HG03354 (cell line): ENCODE results near the gene DGCR2.

Experiments used
- ATAC-seq: cut with Tn5 transposase; IDR thresholded peaks from one replicate; pipeline ENCODE4 v1.9.1; 2021; ENCODE audit warnings: mild to moderate bottlenecking; ENCODE audit not compliant: unreplicated experiment, poor library complexity, severe bottlenecking

Gene DGCR2

DNA sequence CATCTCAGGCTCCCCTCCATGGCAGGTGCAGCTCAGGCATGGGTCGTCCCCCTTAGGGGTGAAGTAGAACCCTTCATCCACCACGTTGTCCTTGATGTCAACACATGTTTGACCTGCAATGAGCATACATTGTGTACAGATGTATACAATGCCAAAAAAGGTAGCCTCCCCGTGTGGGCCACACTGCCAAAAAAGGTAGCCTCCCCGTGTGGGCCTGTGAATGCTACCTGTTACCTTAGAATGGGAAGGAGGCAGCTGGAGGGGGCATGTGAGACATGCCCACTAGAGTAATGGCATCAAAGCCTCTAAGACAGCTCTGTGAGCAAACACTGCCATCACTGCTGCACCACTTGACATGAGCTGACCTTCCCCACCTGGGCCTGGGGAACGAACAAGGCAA, 73.7 kb downstream of the DGCR2 start:
- ATAC-seq = no peak

DNA sequence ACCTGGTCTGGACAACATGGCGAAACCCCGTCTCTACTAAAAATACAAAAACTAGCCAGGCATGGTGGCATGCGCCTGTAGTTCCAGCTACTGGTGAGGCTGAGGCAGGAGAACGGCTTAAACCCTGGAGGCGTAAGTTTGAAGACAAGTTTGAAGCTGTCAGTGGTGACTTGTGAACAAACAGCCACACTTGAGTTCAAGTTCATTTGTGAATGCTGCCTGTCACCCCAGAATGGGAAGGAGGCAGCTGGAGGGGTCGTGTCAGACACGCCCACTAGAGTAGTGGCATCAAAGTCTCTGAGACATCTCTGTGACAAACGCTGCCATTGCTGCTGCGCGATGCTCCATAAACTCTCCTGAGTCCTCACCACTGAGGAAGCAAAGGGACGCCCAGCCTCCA, 74.2 kb downstream of the DGCR2 start:
- ATAC-seq = no peak

DNA sequence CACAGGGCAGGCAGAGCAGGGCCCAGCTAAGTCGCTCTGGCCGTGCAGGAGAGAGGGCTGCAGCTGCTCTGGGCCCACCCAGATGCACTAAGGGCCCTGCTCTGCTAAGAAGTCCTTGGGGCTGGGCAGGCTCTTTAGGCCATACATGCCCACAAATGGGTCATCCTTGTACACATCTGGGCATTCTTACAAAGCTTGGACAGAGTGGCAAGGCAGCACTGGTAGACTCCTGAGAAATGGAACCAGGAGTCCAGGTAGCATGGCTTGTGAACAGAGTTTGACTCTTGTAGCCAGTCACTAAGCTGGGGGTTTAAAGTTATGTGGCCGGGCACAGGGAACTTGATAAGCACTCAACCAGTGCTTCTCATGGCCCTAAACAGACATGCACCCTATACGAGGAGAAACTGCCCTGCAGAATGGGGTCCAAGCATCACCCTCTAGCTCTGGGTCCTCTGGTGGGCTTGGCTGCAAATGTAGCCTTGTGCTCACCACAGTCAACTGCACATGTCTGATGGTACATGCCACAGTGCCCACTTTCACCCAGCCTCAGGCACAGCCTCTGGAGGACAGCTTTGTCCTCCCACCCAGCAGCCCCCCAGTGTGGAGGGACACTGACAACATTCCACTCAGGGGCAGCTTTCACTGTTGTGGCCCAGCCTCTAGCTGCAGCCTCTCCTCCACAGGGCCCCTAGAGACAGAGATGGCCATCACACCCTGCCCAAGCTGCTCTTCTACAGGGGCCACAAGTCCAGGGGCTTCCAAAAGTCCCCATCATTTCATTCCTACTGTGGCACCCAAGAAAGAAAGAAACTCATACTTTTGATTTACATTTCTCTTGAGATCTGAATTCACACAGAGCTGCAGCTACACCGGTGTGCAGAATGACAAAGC, 75.2 kb downstream of the DGCR2 start:
- no peak for ATAC-seq

DNA sequence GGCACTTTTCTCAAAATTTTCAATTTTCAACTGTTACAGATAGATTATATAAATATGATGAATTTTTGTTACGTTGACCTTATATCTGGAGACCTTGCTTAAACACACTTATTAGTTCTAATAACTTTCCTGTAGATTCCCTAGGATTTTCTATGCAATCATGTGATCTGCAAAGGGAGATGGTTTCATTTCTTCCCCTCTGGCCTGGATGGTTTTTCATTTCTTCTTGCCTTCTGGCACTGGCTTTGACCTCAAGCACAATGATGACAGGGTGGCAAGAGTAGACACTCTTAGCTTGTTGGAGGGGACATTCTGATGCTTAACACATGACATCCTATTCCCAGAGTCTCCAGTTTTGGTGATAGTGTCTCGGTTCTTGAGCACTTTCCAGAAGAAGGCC, 75.9 kb downstream of the DGCR2 start:
- ATAC-seq = no peak

DNA sequence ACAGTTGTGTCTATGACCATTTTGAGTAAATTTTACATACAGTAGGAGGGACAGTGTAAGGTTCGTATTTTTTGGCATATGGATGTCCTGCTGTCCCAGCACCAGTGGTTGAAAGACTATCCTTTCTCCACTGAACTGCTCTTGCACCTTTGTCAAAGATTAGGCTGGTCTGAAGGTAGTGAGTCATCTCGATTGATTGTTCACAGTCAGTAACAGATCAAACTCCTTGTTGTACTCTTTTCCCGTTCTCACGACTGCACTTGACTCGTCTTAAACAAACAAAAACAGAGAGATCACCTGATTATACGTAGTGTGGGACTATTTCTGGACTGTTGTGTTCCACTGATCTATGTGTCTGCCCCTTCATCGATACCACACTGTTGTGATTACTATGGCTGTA, 77.1 kb downstream of the DGCR2 start:
- ATAC-seq = no peak

DNA sequence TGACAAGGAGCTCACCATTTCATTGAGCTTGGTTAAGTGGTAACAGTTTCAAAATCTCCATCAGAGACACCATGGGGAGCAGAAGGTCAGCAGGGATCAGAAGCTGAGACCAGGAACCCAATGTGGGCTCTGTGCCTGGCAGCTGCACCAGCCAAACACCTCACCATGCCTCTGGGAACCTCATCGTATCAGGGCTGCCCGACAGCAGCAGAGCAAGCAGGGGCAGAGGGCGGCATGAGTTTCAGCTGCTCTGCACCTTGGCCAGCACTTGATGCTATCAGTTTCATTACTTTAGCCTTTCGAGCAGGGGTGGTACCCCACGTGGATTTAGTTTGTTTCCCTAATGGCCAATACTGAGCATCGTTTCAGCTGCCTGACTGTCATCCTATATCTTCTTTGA, 77.8 kb downstream of the DGCR2 start:
- ATAC-seq = no peak

DNA sequence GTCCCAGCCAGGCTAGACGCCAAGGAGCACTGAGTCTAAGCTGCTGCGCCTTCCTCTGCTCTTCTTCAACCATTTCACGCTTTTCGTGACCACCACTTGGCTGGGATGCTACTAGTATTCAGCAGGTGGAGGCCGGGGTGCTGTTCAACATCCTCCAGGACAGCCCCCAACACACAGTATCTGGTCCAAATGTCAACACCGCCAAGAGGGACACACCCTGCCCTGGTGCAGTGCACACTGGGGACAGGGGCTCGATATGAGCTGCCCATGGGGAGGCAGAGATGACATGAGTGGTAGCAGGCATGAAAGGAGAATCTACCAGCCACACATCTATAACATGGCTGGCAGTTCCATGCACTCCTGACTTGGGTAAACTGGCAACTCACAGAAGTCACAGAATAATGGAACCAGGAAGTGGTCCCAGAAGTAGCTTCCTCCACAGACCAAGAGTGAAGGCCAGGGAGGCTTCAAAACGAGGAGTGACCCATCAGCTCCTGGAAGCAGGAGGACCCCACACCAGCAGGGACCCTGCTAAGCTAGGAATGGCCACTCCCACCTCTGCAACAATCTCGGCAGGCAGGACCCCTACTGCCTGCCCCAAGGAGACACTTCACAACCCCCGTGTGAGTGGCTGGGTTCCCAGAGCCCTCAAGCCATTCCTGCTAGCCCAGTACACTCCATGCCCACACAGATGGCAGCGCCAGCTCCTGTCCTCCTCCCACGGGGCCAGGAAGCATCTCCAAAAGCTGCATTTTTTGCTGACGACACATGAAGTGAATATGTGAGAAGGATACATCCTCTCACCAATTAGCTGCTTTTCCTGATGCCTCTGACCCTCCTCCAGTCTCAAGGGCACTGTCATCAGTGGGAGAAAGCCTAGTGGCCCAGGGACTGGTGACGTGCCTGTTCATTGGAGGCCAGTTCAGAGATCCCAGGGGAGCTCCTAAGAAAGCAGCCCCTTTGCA, 78.8 kb downstream of the DGCR2 start:
- no peak for ATAC-seq

DNA sequence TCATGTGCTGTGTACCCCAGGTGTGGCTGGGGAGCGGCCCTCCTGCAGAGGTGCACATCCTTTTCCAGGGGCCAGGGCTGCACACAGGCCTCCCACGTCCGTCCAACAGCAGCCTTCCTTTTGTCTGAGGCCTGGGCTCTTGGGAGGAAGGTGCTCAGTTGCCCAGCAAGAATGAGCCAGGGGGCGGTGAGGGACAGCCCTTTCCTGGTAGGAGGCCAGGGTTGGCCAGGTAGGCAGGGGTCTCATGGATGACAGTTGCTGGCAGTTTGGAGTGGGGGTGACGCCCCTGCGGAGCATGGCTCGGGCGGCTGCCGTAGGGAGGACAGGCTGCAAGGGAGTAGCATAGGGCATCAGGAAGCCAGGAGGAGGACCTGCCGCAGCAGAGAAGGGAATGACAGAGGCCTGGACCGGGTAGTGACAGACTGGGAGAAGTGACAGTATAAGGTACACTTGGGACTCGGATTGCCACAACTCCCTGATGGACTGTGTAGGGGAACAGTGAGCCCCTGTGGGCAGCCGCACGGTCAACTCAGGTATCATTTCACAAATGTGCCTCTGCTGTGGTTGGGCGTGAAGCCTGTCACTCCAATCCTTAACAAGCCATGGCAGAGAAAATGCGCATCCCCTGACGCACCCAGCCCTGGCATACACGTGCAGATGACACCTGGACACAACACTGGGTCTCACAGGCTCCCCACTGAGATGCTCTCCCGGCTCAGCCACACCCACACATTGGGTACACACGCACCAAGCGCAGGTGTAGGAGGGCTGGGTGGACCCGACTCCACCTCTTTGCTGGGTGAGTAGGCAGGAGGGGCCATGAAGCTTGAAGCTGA, 79.7 kb downstream of the DGCR2 start:
- ATAC-seq = no peak

DNA sequence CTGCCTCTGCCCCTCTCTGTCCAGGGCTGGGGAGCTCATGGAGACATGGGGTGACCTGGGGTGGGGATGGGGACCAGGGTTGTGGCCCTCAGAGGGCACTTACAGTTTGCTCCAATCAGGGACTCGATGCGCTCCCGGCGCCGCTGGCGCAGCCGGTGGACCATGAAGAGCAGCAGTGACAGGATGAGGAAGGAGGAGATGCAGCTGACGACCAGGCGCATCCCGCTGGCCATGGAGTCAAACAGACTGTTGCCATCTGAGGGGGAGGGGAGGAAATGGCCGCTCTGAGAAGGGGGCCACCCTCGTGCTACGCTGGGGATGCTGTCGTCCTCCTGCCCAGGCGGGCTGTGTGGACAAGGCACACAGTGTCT, 80.5 kb downstream of the DGCR2 start:
- no peak for ATAC-seq

DNA sequence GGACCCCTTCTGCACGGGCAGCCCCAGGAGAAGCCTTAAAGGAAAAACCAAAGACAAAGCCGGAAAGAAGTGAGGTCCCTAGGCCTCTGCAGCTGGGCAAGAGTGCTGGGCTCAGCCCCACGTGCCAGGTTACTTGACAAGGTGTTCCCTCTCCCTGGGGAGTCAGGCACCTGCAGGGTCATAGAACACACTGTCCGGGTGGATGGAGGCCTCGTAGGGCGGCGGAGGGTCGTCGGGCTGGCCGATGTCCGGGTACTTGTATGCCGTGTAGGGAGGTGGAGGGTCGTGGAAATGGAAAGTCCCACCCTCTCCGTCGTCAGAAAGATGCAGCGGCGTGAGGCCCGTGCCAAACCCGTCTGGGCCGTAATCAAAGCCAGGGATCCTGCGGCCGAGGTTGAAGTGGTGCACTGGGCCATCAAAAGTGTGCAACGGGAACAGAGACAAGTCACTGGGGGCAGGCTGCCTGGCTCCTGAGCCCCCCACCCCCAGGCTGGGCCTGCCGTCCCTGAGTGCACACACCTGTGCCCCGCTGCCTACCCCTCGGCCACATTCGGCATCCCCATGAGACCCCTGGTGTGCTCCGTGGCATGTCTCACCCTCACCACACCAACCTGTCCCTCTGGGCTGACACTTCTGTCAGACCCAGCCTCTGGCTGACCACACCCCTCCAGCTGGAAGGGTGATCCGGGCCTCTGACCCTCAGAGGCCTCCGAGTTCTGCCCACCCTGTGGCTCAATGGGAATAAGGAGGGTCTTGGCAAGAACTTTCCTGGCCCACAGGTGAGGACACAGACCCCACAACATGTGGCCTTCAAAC, 81.1 kb downstream of the DGCR2 start:
- ATAC-seq = no peak

DNA sequence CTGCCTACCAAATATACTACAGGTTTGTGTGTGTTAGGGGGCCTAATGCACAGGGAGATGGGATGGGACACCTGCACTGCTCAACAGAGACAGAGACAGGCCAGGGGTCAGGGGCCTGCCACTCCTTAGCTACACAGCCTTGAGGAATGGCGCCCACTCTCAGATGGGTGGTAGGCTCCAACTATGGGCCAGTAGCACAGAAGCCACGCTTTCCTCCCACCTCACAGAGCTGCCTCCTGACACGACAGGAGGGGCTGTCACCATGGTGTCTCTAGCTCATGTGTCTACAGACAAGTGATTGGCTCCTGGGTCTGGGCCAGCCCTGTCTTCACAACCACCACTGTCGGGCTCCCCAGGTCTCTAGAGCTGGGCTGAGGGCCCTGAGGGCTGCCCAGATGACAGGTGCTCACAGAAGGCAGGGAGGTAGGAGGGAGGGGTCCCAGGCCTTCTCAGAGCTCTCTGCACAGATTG, 81.8 kb downstream of the DGCR2 start:
- no peak for ATAC-seq

DNA sequence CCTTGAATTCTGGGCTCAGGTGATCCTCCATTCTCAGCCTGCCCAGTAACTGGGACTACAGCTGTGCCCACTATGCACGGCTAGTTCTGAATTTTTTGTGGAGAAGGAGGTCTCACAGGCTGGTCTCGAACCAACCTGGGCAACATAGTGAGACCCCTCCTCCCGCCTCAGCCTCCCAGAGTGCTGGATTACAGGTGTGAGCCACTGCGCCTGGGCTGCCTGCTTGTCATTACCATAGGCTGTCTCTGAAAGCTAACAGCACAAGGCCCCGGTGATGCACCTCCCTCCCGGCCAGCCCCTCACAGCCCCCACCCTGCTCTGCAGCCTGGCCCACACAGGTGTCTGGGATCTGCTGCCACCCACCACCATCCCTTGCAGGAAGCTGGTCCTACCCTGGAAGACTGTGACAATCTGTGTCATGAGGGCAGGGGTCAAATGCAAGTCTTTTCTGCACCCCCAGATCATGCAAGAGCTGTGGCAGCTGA, 82.4 kb downstream of the DGCR2 start:
- no peak for ATAC-seq

DNA sequence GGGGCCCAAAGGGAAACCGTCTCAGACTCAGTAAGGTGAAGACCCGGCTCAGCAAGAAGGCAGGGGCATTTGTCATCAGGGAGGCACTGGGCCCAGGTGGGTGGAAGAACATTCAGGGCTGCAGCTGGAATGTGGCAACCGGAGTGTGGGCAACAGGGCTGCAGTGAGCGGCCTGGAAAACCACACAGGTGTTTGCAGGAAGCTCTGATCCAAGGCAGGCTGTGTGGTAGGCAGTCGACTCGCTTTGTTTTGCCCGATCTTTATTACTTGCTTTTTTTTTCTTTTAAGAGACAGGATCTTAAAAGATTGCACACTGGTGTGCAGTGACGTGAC, 82.8 kb downstream of the DGCR2 start:
- no peak for ATAC-seq

DNA sequence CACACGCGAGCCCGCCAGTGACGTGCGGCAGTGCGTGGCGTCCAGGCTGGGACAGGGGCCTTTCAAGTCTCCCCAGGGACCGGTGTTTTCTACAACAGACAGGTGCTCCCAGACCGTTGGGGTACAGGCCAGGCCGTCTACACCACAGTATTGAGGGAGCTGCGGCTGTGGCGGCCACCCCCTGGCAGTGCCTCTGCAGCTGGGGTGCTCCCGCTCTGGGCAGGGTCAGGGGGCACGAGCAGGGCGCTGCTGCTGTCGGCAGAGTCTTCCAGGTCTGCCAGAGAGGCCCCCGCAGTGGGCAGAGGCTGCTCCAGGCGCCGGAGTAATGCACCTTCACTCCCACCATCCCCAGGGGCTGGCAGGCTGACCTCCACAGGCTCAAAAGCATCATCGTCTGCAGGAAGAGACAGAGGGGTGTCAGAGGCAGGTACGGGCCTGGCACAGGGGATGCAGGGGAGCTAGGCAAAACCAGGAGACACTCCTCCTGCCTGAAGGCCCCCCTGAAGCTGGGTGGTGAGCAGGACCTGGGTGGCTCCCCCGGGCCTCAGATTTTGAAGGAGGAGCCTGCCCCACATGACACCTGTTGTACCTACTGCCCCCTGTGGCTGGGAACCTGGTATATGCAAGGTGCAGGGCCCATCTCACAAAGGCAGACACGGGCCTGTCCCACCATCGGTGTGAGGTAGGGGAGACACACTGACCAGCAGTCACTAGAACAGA, 83.3 kb downstream of the DGCR2 start:
- no peak for ATAC-seq

DNA sequence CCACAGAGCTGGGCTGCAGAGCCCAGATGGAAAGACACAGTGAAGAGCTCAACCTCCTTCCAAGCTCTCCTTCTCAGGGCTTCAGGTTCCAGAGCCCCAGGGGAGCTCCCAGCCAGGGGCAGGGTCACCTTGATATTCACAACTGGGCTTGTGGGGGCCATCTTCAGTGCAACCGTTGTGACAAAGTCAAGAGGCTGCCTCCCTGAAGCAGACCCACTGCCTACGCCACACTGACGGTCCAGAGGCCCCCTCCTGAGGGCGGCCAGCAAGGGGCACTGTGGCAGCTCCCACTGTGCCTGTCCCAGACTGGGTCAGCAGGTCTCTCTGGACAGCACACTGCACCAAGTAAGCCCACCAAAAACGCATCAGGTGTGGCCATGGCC, 84.1 kb downstream of the DGCR2 start:
- ATAC-seq = no peak

DNA sequence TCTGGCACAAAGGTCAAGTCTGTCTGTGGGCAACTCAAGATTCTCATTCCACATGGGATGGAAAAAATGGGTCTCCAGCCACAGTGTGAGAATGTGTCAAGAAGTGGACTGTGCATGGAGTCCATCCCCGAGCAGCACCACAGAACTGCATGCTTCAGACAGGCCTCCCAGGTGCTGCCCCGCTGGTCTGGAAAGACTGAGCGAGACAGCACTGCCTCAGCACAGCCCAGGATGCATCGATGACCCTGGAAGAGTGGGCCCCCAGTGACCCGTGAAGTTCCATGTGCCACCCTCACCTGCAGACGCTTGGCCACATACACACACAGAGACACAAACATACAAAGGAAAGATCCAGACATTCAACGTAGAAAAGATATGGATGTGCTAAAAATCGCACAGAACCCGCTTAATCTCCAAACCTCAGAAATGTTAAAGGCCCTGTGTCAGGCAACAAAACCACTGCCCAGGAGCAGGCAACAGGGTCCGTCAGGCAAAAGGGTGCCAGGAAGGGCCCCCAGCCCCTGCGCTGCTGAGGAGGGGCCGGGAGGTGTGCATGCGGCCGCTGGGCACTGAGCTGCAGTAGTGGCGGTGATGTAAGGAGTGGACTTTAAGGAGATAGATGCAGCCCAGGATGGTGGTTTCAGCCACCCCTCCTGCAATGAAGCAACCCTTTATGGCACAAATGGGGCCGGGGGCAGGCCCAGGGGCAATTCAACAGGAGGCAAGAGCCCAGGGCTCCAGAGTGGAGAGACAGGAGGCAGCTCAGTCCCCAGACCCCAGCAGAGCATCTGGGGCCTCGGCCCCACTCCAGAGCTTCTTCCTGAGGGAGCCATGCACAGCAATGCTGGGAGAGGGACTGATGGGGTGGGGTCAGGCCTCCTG, 84.7 kb downstream of the DGCR2 start:
- no peak for ATAC-seq

DNA sequence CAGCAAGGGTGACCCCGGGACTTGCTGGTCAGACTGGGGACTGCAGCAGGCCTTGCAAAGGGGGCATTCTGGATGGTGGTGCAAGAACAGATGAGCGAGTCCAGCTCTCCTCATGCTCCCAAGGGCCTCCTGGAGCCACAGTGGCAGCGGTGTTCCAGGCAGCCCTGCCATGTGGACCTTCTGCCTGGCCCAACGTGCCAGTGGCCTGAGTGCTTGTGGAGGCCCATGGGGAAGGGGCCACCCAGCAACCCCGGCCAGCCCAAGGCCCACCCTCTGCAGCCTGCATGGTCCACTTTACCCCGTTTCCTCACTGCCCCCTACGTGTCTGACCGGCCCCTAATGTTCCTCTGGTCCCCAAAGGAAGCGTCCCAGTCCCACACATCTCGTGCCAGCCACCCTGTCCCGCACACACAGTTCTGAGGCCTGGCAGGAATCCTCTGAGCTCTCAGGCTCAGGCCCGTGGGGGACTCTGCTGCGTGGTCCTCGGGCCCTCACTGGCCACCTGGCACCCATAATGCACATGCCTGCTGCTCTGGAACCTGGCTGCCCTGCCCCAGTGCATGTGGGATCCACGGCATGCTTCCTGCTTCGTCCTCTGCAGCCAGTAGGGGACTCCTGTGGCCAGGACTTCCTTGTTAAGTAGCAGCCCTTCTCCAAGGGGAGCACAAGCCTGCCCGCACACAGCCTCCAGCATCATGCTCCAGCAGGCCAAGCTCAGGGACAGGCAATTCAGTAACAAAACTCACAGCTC, 85.5 kb downstream of the DGCR2 start:
- ATAC-seq = no peak
